Pancreas (tissue), 10 donors: ENCODE results near the gene MDH1. TPM values are rescaled to one million over a fixed set of nuclear protein-coding genes. Genes with fewer than 3 reads are reported as not detected.
A peak's percentile ranks its signal among the peaks of the same experiment; 100 is the strongest.
"Not testable (repeated sequence)": the region's sequence is repeated elsewhere in the genome, so short reads cannot be mapped to it uniquely, and the experiment has no call there.

Experiments
- ATAC-seq, 4 donors: fragments of 200-7000 bp; cut with Tn5 transposase; one replicate each; pipeline versions ENCODE4 v1.8.0 to v1.9.1; 2020; ENCODE audit warnings: mild to moderate bottlenecking in 4 of 4, moderate library complexity in 4 of 4
- DNase-seq, 6 donors: peaks; one replicate each; pipeline ENCODE4 v3.0.0-alpha.2; 2020
- FAIRE-seq: peaks from 2 replicates; lab custom pipeline; 2012; peaks lifted over from hg19 to GRCh38; lab: Jason Lieb, UNC
- H3K27ac ChIP-seq, 4 donors: fragments of 200-600 bp; sonication (generic); 1 replicate in 3 of 4; 2 replicates in 1 of 4; pipeline versions ENCODE4 v1.5.0 to v1.8.0; 2020
- H3K27me3 ChIP-seq, 4 donors: fragments of 200-600 bp; one replicate each; pipeline ENCODE4 v1.8.0; 2021
- H3K36me3 ChIP-seq, 3 donors: fragments of 200-600 bp; sonication (generic) in 1 of 3; one replicate each; pipeline versions ENCODE4 v1.5.0 to v1.8.0; 2020 to 2021
- H3K4me1 ChIP-seq, 3 donors: fragments of 200-600 bp; one replicate each; pipeline ENCODE4 v1.8.0; 2021
- H3K4me3 ChIP-seq, 4 donors: fragments of 200-600 bp; sonication (generic) in 2 of 4; one replicate each; pipeline versions ENCODE4 v1.5.0 to v1.8.0; 2020 to 2021
- H3K9me3 ChIP-seq, 4 donors: fragments of 200-600 bp; one replicate each; pipeline ENCODE4 v1.8.0; 2021
- WGBS, 2 donors: extraction: QIAGEN DNeasy Blood & Tissue Kit; methylation state at CpG; one replicate each; pipeline ENCODE4 v1.1.7; 2013; 5-methylcytosine and 5-hydroxymethylcytosine counted together
- intact Hi-C, 3 donors: fragments of 100-400 bp; cut with DNase I; formaldehyde crosslinking; loops; one replicate each; pipeline versions ENCODE4 v1.11.1 to v1.14.2; 2022
- polyA plus RNA-seq, 2 donors: library from polyadenylated mRNA; stranded (reverse); fragments of 200-250 nt; gene quantifications; one replicate each; pipeline ENCODE4 v1.2.3, GENCODE V29; 2013
- total RNA-seq, 6 donors: library from RNA; stranded (reverse); fragmentation: NEBNext Ultra II Directional in 4 of 6; extraction: Animal tissue kit (Norgen Biotek cat#: 25700) in 4 of 6; gene quantifications; one replicate each; pipeline versions ENCODE4 v1.2.1 to v1.2.4, GENCODE V29; 2021 to 2023
- TF ChIP-seq, protein P1 (sequence below), 4 donors: fragments of 200-600 bp; sonication (generic) in 3 of 4; IDR thresholded peaks; one replicate each; pipeline versions ENCODE4 v1.5.0 to v1.8.0; 2021; ENCODE audit warnings: antibody characterized with exemption in 4 of 4
- donor health status: healthy with polysubstance abuse.
- donor health status: DM: no; HTN: no; CAD: no; lungs with moderate emphysema.
- donor health status: DM: no; HTN: no; CAD: no.
- donor health status: control.
- donor health status: control.
- donor health status: Bipolar disorder and iron deficiency.
- donor health status: DM: yes; HTN: yes; CAD: no.
- donor health status: DM: no; HTN: no; CAD: no.
- donor health status: DM: no; HTN: no; CAD: no.
- donor health status: DM: yes; HTN: yes; CAD: no.

The MDH1 gene
- total and polyA plus RNA-seq, 8 donors: 35.4 to 104 (median 56.2) TPM

DNA sequence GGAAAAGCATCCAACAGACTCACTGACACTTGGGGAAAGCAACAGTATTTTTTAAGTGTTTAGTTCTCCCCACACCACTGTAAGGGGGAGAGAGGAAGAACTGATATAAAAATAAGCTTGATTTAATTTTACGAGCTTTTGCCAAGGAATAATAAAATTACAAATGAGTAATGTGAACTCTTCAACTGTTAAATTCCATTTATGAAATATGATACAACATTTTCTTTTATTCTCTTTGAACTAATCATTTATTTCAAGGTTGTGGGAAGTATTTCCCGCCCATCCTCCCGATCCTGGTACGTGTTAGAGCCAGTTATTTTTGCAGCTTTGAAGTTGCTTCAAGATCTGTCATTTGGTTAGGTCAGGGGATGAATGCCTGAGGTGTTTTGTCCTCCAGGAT, 35.7 kb upstream of the MDH1 start:
- H3K4me3 ChIP-seq: no peak overlapping the region
- intact Hi-C loops: no loop called here
- DNase-seq: no peak
- H3K9me3 ChIP-seq: no peaks in the 10 kb centered on the region
- TF ChIP-seq, protein P1, sequence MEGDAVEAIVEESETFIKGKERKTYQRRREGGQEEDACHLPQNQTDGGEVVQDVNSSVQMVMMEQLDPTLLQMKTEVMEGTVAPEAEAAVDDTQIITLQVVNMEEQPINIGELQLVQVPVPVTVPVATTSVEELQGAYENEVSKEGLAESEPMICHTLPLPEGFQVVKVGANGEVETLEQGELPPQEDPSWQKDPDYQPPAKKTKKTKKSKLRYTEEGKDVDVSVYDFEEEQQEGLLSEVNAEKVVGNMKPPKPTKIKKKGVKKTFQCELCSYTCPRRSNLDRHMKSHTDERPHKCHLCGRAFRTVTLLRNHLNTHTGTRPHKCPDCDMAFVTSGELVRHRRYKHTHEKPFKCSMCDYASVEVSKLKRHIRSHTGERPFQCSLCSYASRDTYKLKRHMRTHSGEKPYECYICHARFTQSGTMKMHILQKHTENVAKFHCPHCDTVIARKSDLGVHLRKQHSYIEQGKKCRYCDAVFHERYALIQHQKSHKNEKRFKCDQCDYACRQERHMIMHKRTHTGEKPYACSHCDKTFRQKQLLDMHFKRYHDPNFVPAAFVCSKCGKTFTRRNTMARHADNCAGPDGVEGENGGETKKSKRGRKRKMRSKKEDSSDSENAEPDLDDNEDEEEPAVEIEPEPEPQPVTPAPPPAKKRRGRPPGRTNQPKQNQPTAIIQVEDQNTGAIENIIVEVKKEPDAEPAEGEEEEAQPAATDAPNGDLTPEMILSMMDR (IDR thresholded peaks at IDR 0.05): no peak
- WGBS, 2 donors: 56 to 60% methylated on average over 4 of the region's 4 CpGs
- no peaks in the 10 kb centered on the region for H3K27me3 ChIP-seq
- no peak overlapping the region for H3K27ac ChIP-seq
- no peaks in the 10 kb centered on the region for H3K36me3 ChIP-seq
- FAIRE-seq: no peak
- ATAC-seq: no peak
- H3K4me1 ChIP-seq: no peaks in the 10 kb centered on the region

DNA sequence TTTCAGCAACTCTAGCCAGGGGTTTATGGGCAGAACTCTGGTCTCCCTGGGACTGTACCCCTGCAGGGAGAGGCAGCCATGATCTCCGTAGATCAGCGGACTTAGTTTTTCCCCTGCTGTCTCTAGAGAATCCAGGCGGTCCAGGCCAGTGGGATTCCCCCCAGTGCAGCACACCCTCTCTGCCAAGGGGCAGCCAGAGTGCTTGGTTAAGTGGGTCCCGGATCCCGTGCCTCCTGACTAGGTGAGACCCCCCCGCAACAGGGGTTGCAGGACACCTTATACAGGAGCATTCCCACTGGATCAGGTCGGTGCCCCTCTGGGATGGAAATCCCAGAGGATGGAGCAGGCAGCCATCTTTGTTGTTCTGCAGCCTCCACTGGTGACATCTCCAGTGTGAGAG, 33.5 kb upstream of the MDH1 start:
- no peak overlapping the region for H3K27ac ChIP-seq
- TF ChIP-seq, protein P1 (IDR thresholded peaks at IDR 0.05): no peak
- H3K4me3 ChIP-seq: no peak overlapping the region
- no peaks in the 10 kb centered on the region for H3K4me1 ChIP-seq
- WGBS, 2 donors: 95 to 97% methylated on average over 7 of the region's 7 CpGs
- DNase-seq (peak in 1 of 6 donors; percentile 38), ATAC-seq (no peak), FAIRE-seq (no peak)
- intact Hi-C loops: no loop called here
- no peaks in the 10 kb centered on the region for H3K27me3 ChIP-seq
- H3K36me3 ChIP-seq: no peaks in the 10 kb centered on the region
- no peaks in the 10 kb centered on the region for H3K9me3 ChIP-seq

DNA sequence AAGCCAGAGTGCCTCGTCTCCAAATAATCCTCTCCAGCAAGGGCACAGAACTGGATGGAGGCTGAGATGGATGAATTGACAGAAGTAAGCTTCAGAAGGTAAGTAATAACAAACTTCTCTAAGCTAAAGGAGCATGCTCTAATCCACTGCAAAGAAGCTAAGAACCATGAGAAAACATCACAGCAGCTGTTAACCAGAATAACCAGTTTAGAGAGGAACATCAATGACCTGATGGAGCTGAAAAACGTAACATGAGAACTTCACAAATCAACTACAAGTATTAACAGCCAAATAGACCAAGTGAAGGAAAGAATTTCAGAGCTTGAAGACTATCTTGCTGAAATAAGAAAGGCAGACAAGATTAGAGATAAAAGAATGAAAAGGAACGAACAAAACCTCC, 32.8 kb upstream of the MDH1 start:
- Histone ChIP-seq H3K36me3 (no peaks in the 10 kb centered on the region), H3K27ac (no peak overlapping the region), H3K4me3 (no peak overlapping the region), H3K27me3 (no peaks in the 10 kb centered on the region), H3K9me3 (no peaks in the 10 kb centered on the region), H3K4me1 (no peaks in the 10 kb centered on the region)
- 91 to 94% methylated on average over 3 of the region's 3 CpGs for WGBS, 2 donors
- FAIRE-seq (no peak), DNase-seq (no peak), ATAC-seq (no peak)
- TF ChIP-seq, protein P1 (IDR thresholded peaks at IDR 0.05): no peak
- intact Hi-C loops: no loop called here

DNA sequence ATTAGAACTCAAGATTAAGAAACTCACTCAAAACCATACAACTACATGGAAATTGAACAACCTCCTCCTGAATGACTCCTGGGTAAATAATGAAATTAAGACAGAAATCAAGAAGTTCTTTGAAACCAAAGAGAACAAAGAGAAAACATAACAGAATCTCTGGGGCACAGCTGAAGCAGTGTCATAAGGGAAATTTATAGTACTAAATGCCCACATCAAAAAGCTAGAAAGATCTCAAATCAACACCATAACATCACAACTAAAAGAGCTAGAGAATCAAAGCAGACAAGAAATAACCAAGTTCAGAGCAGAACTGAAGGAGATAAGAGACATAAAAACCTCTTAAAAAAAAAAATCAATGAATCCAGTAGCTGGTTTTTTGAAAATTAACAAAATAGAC, 30.9 kb upstream of the MDH1 start:
- intact Hi-C loops, FAIRE-seq, H3K27me3 ChIP-seq: not testable (repeated sequence)

DNA sequence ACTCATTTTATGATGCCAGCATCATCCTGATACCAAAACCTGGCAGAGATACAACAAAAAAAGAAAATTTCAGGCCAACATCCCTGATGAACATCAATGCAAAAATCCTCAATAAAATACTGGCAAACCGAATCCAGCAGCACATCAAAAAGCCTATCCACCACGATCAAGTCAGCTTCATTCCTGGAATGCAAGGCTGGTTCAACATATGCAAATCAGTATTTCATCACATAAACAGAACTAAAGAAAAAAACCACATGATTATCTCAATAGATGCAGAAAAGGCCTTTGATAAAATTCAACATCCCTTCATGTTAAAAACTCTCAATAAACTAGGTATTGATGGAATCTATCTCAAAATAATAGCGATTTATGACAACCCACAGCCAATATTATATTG, 29.8 kb upstream of the MDH1 start:
- H3K4me1 ChIP-seq, intact Hi-C loops, H3K9me3 ChIP-seq, DNase-seq, H3K36me3 ChIP-seq, H3K27ac ChIP-seq, ATAC-seq, FAIRE-seq, H3K27me3 ChIP-seq, H3K4me3 ChIP-seq: not testable (repeated sequence)
- WGBS, 2 donors: 50 to 61% methylated on average over 3 of the region's 3 CpGs

More for the DNA sequence above, 30.9 kb upstream of the MDH1 start:
- not testable (repeated sequence) for H3K4me3 ChIP-seq, H3K9me3 ChIP-seq, H3K4me1 ChIP-seq, DNase-seq, H3K27ac ChIP-seq, H3K36me3 ChIP-seq, ATAC-seq

DNA sequence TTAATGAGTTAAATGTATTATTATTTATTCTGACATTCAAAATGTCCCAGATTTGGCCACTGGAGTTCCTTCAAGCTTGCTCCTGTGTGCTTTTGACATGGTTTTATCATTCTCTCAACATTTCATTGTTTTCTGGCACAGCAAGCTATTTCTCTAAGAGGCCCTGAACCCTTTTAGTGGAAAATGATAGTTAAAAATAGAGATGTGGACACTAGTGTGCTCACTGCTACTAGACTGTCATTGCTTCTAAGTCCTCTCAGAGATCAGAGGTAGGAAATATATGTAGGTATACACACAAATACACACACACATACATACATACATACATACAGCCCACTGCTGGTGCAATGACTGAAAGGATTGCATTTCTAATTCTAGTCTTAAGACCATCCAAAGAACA, 26.0 kb upstream of the MDH1 start:
- no peaks in the 10 kb centered on the region for H3K9me3 ChIP-seq
- no peak for DNase-seq
- FAIRE-seq: no peak

More for the DNA sequence above, 26.0 kb upstream of the MDH1 start:
- TF ChIP-seq, protein P1 (IDR thresholded peaks at IDR 0.05): no peak
- no peak for ATAC-seq
- Histone ChIP-seq H3K27ac (no peak overlapping the region), H3K4me1 (no peaks in the 10 kb centered on the region), H3K36me3 (no peaks in the 10 kb centered on the region), H3K27me3 (no peaks in the 10 kb centered on the region), H3K4me3 (no peak overlapping the region)
- intact Hi-C loops: no loop called here
